ENCODE measurements around the gene CLSTN2.

GRCh38 chr3:140559546-140559945 is 624.6 kb downstream of the CLSTN2 start:
- no peak for TF ChIP-seq SIN3A (conservative IDR thresholded peaks at IDR 0.05 in 1 of 2, IDR thresholded peaks at IDR 0.05 in 1 of 2; ENCODE audit: low read depth in 1 of 2, low read length in 2 of 2)
- TF ChIP-seq, protein P1, sequence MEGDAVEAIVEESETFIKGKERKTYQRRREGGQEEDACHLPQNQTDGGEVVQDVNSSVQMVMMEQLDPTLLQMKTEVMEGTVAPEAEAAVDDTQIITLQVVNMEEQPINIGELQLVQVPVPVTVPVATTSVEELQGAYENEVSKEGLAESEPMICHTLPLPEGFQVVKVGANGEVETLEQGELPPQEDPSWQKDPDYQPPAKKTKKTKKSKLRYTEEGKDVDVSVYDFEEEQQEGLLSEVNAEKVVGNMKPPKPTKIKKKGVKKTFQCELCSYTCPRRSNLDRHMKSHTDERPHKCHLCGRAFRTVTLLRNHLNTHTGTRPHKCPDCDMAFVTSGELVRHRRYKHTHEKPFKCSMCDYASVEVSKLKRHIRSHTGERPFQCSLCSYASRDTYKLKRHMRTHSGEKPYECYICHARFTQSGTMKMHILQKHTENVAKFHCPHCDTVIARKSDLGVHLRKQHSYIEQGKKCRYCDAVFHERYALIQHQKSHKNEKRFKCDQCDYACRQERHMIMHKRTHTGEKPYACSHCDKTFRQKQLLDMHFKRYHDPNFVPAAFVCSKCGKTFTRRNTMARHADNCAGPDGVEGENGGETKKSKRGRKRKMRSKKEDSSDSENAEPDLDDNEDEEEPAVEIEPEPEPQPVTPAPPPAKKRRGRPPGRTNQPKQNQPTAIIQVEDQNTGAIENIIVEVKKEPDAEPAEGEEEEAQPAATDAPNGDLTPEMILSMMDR (IDR thresholded peaks at IDR 0.05; ENCODE audit: control extremely low read depth in 1 of 3, insufficient read depth in 1 of 3, low read depth in 1 of 3, low read length in 3 of 3), result no peak
- TF ChIP-seq EP300 (IDR thresholded peaks at IDR 0.05; ENCODE audit: borderline replicate concordance in 1 of 2, low read depth in 2 of 2, low read length in 2 of 2), result no peak

All from H1 (cell line).